Esophagus muscularis mucosa (tissue), 4 donors: ENCODE data around the gene LIN7B. TPM values are rescaled to one million over a fixed set of nuclear protein-coding genes. Genes with fewer than 3 reads are reported as not detected.

Source experiments
- DNase-seq: peaks from one replicate; pipeline ENCODE4 v3.0.0-alpha.2; 2017; ENCODE audit errors: extremely low spot score
- H3K27ac ChIP-seq, 4 donors: fragments of 200-600 bp; sonication (generic); replicated peaks in 1 of 4; 1 replicate in 3 of 4; 2 replicates in 1 of 4; pipeline ENCODE4 v1.5.1; 2016 to 2019; ENCODE audit warnings: mild to moderate bottlenecking in 1 of 4
- H3K27me3 ChIP-seq, 4 donors: fragments of 200-600 bp; sonication (generic); one replicate each; pipeline versions ENCODE4 v1.5.1 to v1.6.0; 2016 to 2019
- H3K36me3 ChIP-seq, 4 donors: fragments of 200-600 bp; sonication (generic); one replicate each; pipeline ENCODE4 v1.5.1; 2016 to 2019
- H3K4me1 ChIP-seq, 4 donors: fragments of 200-600 bp; sonication (generic); one replicate each; pipeline ENCODE4 v1.5.1; 2016 to 2019
- H3K4me3 ChIP-seq, 4 donors: fragments of 200-600 bp; sonication (generic); 1 replicate in 2 of 4; 2 replicates in 2 of 4; pipeline ENCODE4 v1.5.1; 2016 to 2019; ENCODE audit warnings: mild to moderate bottlenecking in 4 of 4, moderate library complexity in 1 of 4
- H3K9me3 ChIP-seq, 4 donors: fragments of 200-600 bp; sonication (generic); 1 replicate in 3 of 4; 2 replicates in 1 of 4; pipeline ENCODE4 v1.5.1; 2016 to 2019
- EP300 ChIP-seq: sonication (generic); formaldehyde crosslinking; IDR thresholded peaks from one replicate; pipeline ENCODE4 v1.6.1; 2017; ENCODE audit warnings: antibody characterized with exemption
- POLR2A ChIP-seq: fragments of 450-650 bp; IDR thresholded peaks from one replicate; pipeline ENCODE4 v1.6.1; 2017; ENCODE audit warnings: antibody characterized with exemption, moderate library complexity, mild to moderate bottlenecking, low read depth
- POLR2AphosphoS5 ChIP-seq, 2 donors: sonication (generic); formaldehyde crosslinking; IDR thresholded peaks; one replicate each; pipeline ENCODE4 v1.6.1; 2017; ENCODE audit warnings: antibody characterized with exemption in 2 of 2
- WGBS: methylation state at CpG from one replicate; pipeline ENCODE4 v1.1.5; 2018; 5-methylcytosine and 5-hydroxymethylcytosine counted together
- intact Hi-C: fragments of 100-400 bp; cut with DNase I; formaldehyde crosslinking; loops from one replicate; pipeline ENCODE4 v1.15.1; 2023
- total RNA-seq, 4 donors: library from RNA; depleted of rRNA; stranded (reverse); fragments of >200 nt; gene quantifications; one replicate each; pipeline versions ENCODE4 v1.1.0 to v1.2.1, GENCODE V29; 2016
- TF ChIP-seq, protein P1 (sequence below), 3 experiments: fragments of 200-600 bp in 2 of 3; fragments of 450-650 bp in 1 of 3; sonication (generic) in 2 of 3; IDR thresholded peaks; one replicate each; pipeline ENCODE4 v1.5.1; 2017 to 2019; ENCODE audit warnings: antibody characterized with exemption in 3 of 3, mild to moderate bottlenecking in 2 of 3, moderate library complexity in 1 of 3

Gene LIN7B
- total RNA-seq, 4 donors from 2014 or later = 7.5 to 21.4 (median 15.5) TPM

DNA sequence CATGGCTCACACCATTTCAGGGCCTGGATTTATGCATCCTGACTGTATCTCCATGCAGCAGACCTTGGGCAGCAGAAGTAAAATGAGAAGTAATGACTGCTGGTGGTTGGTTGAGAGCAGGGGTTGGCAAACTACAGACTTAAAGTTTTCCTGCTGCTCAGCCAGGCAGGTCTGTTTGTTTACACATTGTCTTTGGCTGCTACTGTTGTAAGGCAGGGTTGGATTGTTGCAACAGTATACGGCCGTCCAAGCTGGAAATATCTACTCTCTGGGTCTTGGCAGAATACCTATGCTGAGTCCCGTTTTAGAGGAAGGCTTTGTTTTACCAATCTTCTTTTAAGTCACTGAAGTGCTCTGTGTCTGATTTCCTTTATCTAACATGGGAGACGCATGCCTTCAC lies 15.4 kb upstream of the LIN7B start:
- Histone ChIP-seq H3K9me3 (no peaks in the 10 kb centered on the region), H3K36me3 (peaks cover 65 to 100% (median 98%) of the 10 kb centered on the region in 4 donors), H3K27me3 (no peaks in the 10 kb centered on the region), H3K4me3 (no peak overlapping the region), H3K27ac (no peak overlapping the region), H3K4me1 (peaks cover 14 to 36% (median 30%) of the 10 kb centered on the region in 4 donors)
- TF ChIP-seq POLR2AphosphoS5 (IDR thresholded peaks at IDR 0.05) (no peak), EP300 (no peak)
- TF ChIP-seq, protein P1, sequence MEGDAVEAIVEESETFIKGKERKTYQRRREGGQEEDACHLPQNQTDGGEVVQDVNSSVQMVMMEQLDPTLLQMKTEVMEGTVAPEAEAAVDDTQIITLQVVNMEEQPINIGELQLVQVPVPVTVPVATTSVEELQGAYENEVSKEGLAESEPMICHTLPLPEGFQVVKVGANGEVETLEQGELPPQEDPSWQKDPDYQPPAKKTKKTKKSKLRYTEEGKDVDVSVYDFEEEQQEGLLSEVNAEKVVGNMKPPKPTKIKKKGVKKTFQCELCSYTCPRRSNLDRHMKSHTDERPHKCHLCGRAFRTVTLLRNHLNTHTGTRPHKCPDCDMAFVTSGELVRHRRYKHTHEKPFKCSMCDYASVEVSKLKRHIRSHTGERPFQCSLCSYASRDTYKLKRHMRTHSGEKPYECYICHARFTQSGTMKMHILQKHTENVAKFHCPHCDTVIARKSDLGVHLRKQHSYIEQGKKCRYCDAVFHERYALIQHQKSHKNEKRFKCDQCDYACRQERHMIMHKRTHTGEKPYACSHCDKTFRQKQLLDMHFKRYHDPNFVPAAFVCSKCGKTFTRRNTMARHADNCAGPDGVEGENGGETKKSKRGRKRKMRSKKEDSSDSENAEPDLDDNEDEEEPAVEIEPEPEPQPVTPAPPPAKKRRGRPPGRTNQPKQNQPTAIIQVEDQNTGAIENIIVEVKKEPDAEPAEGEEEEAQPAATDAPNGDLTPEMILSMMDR (IDR thresholded peaks at IDR 0.05) = no peak
- 71% methylated on average over 4 of the region's 4 CpGs for WGBS
- no peak for DNase-seq
- intact Hi-C loops = loop anchor here (5.0 kb wide), 2 partner anchors 49 to 99 kb away; no protein-coding TSS in a partner anchor

DNA sequence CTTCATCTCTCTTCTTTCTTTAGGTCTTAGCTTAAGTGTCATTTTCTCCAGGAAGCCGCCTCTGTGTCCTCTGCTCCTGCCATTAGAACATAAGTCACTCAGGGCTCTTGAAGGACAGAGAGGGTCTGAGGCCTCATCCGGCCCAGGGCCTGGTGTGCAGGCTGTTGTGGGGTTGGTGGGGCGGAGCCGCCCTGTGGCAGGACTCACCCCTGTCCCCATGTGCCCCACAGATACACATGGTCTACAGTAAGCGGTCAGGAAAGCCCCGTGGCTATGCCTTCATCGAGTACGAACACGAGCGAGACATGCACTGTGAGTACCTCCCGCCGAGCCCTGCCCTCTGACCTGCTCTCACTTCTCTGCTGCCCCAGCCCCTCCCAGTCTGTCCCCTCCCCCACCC lies 13.0 kb upstream of the LIN7B start:
- Histone ChIP-seq H3K27ac (no peak overlapping the region), H3K9me3 (no peaks in the 10 kb centered on the region), H3K4me1 (peaks cover 0 to 21% (median 20%) of the 10 kb centered on the region in 4 donors), H3K27me3 (no peaks in the 10 kb centered on the region), H3K4me3 (no peak overlapping the region), H3K36me3 (peaks cover 84 to 100% (median 99%) of the 10 kb centered on the region in 4 donors)
- 75% methylated on average over 12 of the region's 12 CpGs for WGBS
- DNase-seq = no peak
- intact Hi-C loops = no loop called here
- no peak for TF ChIP-seq POLR2AphosphoS5 (IDR thresholded peaks at IDR 0.05)
- TF ChIP-seq, protein P1 (IDR thresholded peaks at IDR 0.05) = no peak
- TF ChIP-seq EP300 = no peak
- no peak for TF ChIP-seq POLR2A

DNA sequence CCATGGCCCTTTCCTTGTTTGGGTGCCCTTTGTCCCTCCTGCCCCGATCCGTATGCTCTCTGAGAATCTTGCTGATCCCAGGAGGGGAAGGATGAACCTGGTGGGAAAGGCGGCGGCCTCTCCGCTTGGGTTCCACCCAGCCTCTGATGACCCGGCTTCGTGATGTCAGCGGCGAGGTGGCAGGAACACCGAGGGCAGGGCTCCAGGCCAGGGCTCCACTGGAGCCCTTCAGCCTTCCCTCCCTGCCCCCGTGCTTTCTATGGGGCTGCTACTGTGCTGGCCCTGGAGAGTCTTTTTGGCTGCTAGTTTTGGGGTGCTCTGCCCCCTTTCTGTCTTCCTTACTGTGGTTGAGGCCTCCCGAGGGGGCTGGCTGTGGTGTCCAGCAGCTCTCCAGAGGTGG lies 11.9 kb upstream of the LIN7B start:
- WGBS = 88% methylated on average over 12 of the region's 12 CpGs
- Histone ChIP-seq H3K27ac (no peak overlapping the region), H3K36me3 (peaks cover 82 to 100% (median 98%) of the 10 kb centered on the region in 4 donors), H3K9me3 (no peaks in the 10 kb centered on the region), H3K4me3 (no peak overlapping the region), H3K27me3 (no peaks in the 10 kb centered on the region), H3K4me1 (peaks cover 0 to 29% (median 20%) of the 10 kb centered on the region in 4 donors)
- TF ChIP-seq, protein P1 (IDR thresholded peaks at IDR 0.05) = no peak
- TF ChIP-seq EP300 = no peak
- TF ChIP-seq POLR2AphosphoS5 (IDR thresholded peaks at IDR 0.05) = no peak
- TF ChIP-seq POLR2A = no peak
- intact Hi-C loops = no loop called here
- no peak for DNase-seq

DNA sequence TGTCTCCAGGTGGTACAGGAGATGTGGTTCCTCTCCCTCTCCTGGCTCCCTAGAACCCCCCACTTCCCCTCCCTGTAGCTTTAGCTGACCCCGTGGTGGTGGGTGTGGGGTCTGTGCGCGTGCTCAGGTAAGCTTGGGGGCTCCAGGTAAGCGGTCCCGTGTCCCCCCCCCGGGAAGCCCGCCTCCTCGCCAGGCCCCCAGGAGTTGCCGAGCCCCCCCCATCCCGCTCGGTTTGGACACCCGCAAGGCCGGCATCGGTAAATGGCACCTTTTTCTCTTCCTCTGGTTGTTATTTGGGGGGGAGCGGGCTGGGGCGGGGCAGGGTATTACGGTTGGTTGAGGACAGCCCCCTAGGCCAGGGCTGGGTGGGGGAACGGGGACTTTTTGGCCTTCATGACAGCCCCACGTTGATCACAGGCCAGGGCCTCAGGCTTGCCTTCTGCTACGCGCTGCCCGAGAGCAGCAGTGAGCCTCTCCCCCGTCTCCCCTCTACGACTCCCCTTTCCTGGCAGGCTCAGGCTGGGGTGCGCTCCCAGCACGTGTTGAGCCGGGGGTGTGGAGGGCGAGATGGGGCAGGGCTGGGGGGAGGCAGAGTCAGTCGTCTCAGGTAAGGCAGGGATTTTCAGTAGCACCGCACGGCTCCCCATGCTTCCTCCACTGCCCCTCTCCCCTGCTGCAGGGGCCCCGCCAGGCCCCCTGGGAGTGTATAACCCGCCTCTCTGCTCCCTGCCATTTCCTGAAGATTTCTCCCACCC lies 10.7 kb upstream of the LIN7B start:
- Histone ChIP-seq H3K27ac (no peak overlapping the region), H3K9me3 (no peaks in the 10 kb centered on the region), H3K4me1 (peaks cover 0 to 17% (median 9%) of the 10 kb centered on the region in 4 donors), H3K4me3 (no peak overlapping the region), H3K27me3 (no peaks in the 10 kb centered on the region), H3K36me3 (peaks cover 86 to 100% (median 98%) of the 10 kb centered on the region in 4 donors)
- intact Hi-C loops = no loop called here
- WGBS = 78% methylated on average over 32 of the region's 33 CpGs
- no peak for DNase-seq
- TF ChIP-seq POLR2A (no peak), EP300 (no peak), POLR2AphosphoS5 (IDR thresholded peaks at IDR 0.05) (no peak)
- TF ChIP-seq, protein P1 (IDR thresholded peaks at IDR 0.05) = no peak
